HG03575 (cell line): ENCODE results near the gene CALHM2.
"Not testable (repeated sequence)": the region's sequence is repeated elsewhere in the genome, so short reads cannot be mapped to it uniquely, and the experiment has no call there.

Experiments used
- ATAC-seq: cut with Tn5 transposase; IDR thresholded peaks from one replicate; pipeline ENCODE4 v1.9.1; 2021; ENCODE audit not compliant: unreplicated experiment, insufficient number of reproducible peaks, low FRiP score; ENCODE audit errors: extremely low read depth

The CALHM2 gene

DNA sequence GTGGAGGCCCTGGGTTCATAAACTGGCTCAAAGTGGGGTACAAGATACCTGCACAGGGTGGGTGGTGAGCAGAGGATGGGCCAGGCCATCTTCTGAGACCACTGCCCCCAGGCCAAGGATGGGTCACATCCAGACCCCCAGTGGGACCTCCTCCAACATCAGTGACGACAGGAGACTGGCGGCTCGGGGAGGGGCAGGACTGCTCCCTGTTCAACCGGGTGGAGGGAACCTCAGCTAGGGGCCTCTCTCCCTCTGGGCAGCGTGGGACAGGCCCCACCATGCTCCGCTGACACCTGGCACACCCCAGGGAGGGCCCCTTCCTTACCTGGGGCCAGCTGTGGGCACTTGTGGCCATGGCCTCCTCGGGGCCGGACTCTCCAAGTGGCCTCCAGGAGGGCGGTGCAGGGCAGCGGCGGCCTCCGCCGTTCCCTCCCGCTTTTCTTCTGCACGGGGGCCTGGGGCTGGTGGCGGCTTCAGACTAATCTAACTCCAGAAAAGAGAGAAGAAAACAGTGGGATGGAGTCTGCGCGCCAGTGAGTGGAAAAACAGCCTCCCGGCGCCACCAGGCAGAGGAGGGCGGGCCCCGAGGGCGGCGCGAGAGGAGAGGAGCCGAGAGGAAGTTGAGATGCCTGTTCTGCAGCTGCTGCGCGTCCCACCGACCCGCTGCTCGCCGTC is at the start of gene CALHM2:
TSS of gene CALHM2 (minus strand) at position 540 of the 675 bp plus-strand sequence. CDS start 2,429 bp downstream, outside the sequence.
- no peak for ATAC-seq

GRCh38 chr10:103501186-103501585 is 49.0 kb upstream of the CALHM2 start:
- no peak for ATAC-seq

DNA sequence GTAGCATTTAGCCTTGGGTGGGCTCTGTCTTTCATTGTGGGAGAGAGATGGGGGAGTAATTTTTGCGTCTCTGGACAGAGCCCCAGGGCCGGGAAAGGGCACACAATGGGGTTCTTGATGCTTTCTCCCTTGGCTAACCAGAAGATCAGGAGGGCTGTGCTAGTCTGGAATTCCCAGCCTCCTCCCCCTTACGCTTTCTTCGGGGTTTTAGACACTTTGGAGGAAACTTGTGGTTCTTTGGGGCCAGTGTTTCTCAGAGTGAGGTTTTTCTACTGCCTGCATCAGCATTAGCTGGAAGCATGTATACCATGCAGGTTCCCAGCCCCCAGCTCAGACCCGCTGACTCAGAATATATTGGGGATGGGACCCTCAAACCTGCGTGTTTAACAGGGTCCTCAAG is 48.3 kb upstream of the CALHM2 start:
- no peak for ATAC-seq

- ATAC-seq, result no peak
Observed at GRCh38 chr10:103499881-103500280, 47.7 kb upstream of the CALHM2 start.

GRCh38 chr10:103498936-103499638 is 46.9 kb upstream of the CALHM2 start:
- ATAC-seq, result no peak

- no peak for ATAC-seq
Observed at GRCh38 chr10:103497161-103497915, 45.2 kb upstream of the CALHM2 start.

DNA sequence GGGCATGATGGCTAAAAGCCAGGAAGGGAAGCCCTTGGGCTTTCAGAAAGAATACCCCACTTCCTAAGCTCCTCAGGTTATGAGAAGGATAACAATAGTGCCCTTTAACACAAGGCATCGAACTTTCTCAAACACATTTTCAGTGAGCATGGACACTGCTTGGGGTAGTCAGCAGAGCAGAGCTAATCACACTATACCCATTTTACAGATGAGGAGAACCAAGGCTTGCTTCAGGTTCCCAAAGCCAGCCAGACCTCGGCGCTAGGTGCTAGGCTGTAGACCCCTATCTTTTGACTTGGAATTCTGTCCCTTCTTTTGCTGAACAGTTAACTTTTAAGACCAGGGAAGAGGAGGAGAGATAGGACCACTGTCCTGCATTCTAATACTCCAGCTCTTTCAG is 43.2 kb upstream of the CALHM2 start:
- ATAC-seq, result no peak

DNA sequence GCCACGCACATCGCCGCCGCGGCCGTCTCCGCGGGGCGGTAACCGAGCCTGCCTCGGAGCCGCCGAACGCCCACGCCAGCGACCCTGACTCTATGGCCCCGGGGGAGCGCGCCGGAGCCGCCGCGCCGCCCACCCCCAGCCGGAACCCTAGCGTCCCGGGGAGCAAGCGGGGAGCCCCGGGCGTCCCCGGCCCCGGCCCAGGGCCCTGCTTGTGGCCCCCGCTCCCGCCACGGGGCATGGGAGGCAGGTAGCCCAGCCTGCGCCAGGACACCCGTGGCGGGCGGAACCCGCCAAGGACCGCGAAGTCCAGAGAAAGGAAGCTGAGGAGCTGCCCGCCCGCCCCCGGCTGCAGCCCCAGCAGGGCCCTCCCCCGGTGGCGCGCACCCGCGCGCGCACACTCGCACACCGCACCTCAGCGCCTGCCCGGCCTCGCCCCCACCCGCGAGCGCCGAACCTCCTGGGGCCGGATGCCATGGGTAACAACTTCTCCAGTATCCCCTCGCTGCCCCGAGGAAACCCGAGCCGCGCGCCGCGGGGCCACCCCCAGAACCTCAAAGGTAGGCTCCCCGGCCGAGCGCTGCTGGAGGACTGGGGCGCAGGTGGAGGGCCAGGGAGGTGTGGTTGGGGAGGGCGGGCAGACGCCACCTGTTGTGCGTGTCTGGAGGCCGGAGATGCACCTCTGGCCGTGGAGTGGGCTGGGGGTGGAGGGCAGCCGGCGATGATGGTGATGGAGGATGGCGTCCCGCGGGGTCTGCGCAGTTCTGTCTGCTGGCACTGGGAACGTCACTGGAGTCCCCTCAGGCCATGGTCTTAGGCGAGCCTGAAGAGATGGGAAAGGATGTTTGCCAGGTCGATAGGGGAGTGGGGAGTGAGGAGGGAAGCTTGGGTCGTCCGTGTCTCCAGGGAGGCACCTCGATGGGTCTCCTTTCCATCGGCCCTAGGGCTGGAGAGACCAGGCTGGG is 42.0 kb upstream of the CALHM2 start:
- no peak for ATAC-seq

- ATAC-seq, result no peak
Observed at GRCh38 chr10:103493362-103493915, 41.3 kb upstream of the CALHM2 start, which contains the start of gene NEURL1. Gene NEURL1, plus strand, starts transcription at chr10:103493705. Its CDS starts 683 bp downstream, at chr10:103494388.

GRCh38 chr10:103492655-103493261 is 40.6 kb upstream of the CALHM2 start:
- no peak for ATAC-seq

DNA sequence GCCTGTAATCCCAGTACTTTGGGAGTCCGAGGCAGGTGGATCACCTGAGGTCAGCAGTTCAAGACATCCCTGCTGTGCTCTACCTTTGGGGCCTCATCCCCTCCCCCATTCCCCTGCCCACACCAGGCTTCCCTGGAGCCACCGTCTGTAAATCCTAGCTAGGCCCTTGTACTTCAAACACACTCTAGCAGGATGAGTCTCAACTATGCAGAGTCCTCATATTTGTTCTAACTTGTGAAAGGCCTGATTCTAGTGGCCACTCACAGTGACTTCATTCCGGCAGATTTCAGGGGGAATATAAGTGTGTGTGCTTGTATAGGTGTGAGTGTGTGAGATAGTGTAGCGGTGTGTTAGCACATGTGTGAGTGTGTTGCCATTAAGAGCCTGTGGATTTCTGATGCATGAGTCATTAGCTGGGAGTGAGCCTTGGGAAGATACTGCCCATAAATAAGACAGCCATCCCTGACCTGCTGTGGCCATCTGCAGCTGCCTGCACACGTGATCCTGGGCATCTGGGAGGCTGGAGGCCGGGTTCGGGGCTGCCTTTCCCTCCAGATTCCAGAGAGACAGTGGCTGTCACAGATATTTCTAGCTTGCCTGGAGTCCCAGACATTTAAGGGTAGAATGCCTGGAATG is 39.7 kb upstream of the CALHM2 start:
- no peak for ATAC-seq

GRCh38 chr10:103490986-103491314 is 38.8 kb upstream of the CALHM2 start:
- no peak for ATAC-seq

DNA sequence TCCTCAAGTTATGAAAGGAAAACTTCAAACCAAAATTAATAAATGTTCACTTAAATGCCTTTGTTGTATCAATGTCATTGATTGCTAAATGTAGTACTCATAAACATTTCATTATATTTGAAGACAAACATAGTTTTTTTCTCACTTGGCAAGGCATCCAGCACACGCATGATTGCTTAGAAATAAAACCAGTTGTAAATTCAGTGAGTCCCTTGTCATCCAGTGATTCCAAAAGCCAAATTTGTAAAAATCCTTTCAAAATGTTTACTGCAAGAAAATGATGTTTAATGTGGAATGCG is 35.2 kb upstream of the CALHM2 start:
- ATAC-seq, result no peak

DNA sequence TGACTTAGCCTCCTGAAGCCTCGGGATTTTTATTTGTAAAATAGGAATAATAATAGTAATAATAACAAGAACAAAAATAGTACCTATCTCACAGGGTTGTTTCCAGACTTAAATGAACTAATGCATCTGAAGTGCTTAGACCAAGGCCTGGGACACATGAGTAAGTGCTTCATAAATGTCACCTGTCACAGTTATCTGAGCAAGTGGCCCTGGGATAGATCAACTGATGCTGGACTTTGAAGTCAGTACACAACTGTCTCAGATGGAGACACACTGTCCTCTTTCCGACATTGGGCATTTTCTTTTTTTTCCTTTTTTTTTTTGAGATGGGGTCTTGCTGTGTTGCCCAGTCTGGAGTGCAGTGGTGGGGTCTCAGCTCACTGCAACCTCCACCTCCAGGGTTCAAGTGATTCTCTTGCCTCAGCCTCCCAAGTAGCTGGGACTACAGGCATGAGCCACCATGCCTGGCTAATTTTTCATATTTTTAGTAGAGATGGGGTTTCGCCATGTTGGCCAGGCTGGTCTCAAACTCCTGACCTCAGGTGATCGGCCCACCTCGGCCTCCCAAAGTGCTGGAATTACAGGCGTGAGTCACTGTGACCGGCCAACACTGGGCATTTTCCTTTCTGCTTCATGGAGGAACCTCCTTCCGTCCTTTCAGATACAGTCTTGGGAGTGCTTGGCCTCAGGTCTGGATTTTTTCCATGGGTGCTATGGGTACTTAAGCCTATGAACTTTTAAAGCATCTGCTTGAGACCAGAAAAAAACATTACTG is 34.7 kb upstream of the CALHM2 start:
- ATAC-seq, result not testable (repeated sequence)

GRCh38 chr10:103481974-103482531 is 29.9 kb upstream of the CALHM2 start:
- ATAC-seq, result no peak

GRCh38 chr10:103480521-103480920 is 28.4 kb upstream of the CALHM2 start:
- no peak for ATAC-seq

- ATAC-seq, result no peak
Observed at GRCh38 chr10:103479135-103479534, 27.0 kb upstream of the CALHM2 start, which contains the start of gene CALHM3. Gene CALHM3, minus strand, starts transcription at chr10:103479240. Its CDS starts 208 bp downstream, at chr10:103479032.
